AG09319 (cell line): ENCODE data around the gene GRK4.

ENCODE experiments used
- DNase-seq: peaks from one replicate; pipeline ENCODE4 v3.0.0-alpha.2; 2010; ENCODE audit warnings: low read depth; ENCODE audit errors: extremely low read depth
- CTCF ChIP-seq: IDR thresholded peaks from 2 replicates; pipeline ENCODE4 v1.5.1; 2011; ENCODE audit warnings: low read depth, mild to moderate bottlenecking, inconsistent platforms, low read length, moderate library complexity

Gene GRK4

GRCh38 chr4:2928242-2929176, 34.9 kb upstream of the GRK4 start:
- no peak for DNase-seq
- TF ChIP-seq CTCF, result no peak

GRCh38 chr4:2929469-2929868, 33.9 kb upstream of the GRK4 start:
- no peak for TF ChIP-seq CTCF
- no peak for DNase-seq

GRCh38 chr4:2930135-2930757, 33.1 kb upstream of the GRK4 start:
- TF ChIP-seq CTCF, result no peak
- DNase-seq, result no peak

GRCh38 chr4:2930758-2931511, 32.4 kb upstream of the GRK4 start:
- DNase-seq, result no peak
- TF ChIP-seq CTCF, result no peak; the same call in 1 of the 2 replicates

GRCh38 chr4:2931512-2932301, 31.7 kb upstream of the GRK4 start:
- DNase-seq, result no peak
- no peak for TF ChIP-seq CTCF

GRCh38 chr4:2932321-2932950, 30.9 kb upstream of the GRK4 start:
- TF ChIP-seq CTCF, result no peak
- no peak for DNase-seq
